ENCODE results near the gene PSMD13. TPM values are rescaled to one million over a fixed set of nuclear protein-coding genes. Genes with fewer than 3 reads are reported as not detected.
"Not testable (repeated sequence)": the region's sequence is repeated elsewhere in the genome, so short reads cannot be mapped to it uniquely, and the experiment has no call there.

PSMD13 gene
- total RNA-seq, 1 donor from 2014 or later, result 137 TPM

DNA sequence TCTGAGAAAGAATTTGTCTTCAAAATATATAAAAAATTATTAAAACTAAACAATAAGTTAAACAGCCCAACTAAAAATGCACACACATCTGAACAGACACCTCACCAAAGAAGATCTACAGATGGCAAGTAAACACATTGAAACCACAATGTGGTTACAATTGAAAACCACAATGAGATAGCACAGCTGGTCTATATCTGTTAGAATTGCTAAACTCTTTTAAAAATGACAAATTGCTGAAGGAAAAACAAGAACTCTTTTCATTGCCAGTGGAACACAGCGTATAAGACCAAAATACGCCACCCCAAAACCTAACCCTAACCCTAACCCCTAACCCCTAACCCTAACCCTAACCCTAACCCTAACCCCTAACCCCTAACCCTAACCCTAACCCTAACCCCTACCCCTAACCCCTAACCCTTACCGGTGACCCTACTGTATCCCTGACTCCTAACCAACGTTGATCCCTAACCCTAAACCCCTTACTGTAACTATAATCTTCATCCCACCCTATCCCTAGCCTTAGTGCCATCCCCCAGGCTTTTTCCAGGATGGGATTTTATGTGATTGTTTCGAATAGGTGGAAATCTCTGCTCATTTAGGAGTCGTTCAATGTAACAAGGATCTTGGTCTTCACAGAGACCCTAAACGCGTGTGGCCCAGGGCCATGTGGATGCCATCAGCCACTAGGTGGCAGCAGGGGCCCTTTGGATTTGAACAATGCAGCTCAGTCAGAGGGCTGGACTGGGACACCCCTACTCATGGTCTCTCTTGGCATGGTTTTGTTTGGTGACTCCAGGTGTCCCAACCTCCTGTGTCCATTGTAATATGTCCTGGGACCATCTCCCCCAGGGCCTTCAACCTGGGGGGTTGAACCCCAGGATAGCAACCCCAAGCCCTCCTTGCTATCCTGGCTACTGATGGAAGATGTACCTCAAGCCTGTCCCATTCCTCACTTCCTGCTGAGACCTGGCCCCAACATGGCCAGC is 45.0 kb upstream of the PSMD13 start:
- not testable (repeated sequence) for H3K9me3 Mint-ChIP-seq (ENCODE audit: unreplicated experiment); H3K79me2 ChIP-seq (ENCODE audit: insufficient read depth, low read length); H3K9me3 ChIP-seq (ENCODE audit: insufficient read depth, low read depth, low read length); H4K20me1 ChIP-seq (ENCODE audit: insufficient read depth, low read length); H3K4me3 ChIP-seq (ENCODE audit: insufficient read depth, low read depth, low read length); H3K27me3 Mint-ChIP-seq (ENCODE audit: low read depth, unreplicated experiment); H3K27me3 ChIP-seq (ENCODE audit: insufficient read depth, low read length); DNase-seq (ENCODE audit: low read depth); H3K27ac ChIP-seq (ENCODE audit: low read depth, low read length); H3K4me3 Mint-ChIP-seq (ENCODE audit: unreplicated experiment); H2AFZ ChIP-seq (ENCODE audit: low read depth, low read length); H3K9ac ChIP-seq (ENCODE audit: low read length); H3K4me1 ChIP-seq (ENCODE audit: insufficient read depth, low read length); H3K4me2 ChIP-seq (ENCODE audit: low read length); H3K4me1 Mint-ChIP-seq (ENCODE audit: low read depth, unreplicated experiment); H3K36me3 ChIP-seq (ENCODE audit: insufficient read depth, low read length); H3K36me3 Mint-ChIP-seq (ENCODE audit: low read depth, unreplicated experiment)
- peak overlapping the region; percentile 58 for H3K27ac Mint-ChIP-seq (ENCODE audit: unreplicated experiment)
- peak; percentile 89 for FAIRE-seq
- TF ChIP-seq, protein P1, sequence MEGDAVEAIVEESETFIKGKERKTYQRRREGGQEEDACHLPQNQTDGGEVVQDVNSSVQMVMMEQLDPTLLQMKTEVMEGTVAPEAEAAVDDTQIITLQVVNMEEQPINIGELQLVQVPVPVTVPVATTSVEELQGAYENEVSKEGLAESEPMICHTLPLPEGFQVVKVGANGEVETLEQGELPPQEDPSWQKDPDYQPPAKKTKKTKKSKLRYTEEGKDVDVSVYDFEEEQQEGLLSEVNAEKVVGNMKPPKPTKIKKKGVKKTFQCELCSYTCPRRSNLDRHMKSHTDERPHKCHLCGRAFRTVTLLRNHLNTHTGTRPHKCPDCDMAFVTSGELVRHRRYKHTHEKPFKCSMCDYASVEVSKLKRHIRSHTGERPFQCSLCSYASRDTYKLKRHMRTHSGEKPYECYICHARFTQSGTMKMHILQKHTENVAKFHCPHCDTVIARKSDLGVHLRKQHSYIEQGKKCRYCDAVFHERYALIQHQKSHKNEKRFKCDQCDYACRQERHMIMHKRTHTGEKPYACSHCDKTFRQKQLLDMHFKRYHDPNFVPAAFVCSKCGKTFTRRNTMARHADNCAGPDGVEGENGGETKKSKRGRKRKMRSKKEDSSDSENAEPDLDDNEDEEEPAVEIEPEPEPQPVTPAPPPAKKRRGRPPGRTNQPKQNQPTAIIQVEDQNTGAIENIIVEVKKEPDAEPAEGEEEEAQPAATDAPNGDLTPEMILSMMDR (IDR thresholded peaks at IDR 0.05; ENCODE audit: insufficient read depth, low read depth, low read length), result peak; percentile 12

DNA sequence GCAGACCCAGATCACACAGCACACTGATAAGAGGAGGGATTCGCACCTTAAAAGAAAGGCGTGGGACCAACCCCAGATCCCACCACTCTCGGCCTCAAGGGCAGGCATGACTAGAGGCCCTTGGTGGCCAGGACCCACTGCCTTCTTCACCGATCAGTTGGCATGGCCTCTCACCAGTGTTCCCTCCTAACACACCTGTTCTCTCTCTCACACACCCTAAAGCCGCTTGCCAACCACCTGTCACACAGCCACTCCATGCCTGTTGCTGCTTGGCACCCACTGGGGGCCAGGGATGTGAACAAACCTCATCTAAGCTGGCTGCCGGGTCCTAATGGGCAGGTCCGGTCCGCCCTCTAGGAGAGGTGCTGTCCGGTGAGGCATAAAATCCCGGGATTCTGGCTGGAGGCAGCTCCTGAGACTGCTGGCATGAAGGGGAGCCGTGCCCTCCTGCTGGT is 44.1 kb upstream of the PSMD13 start, which contains the start of gene SCGB1C1:
Gene SCGB1C1, plus strand, starts transcription at position 405 of the 455 bp plus-strand sequence. Its CDS starts 22 bp downstream, at position 427.
- H3K9me3 ChIP-seq (ENCODE audit: insufficient read depth, low read depth, low read length); H3K4me3 ChIP-seq (ENCODE audit: insufficient read depth, low read depth, low read length); H3K4me2 ChIP-seq (ENCODE audit: low read length); H3K36me3 Mint-ChIP-seq (ENCODE audit: low read depth, unreplicated experiment); H3K4me3 Mint-ChIP-seq (ENCODE audit: unreplicated experiment); H3K79me2 ChIP-seq (ENCODE audit: insufficient read depth, low read length); H3K9ac ChIP-seq (ENCODE audit: low read length); H3K27ac ChIP-seq (ENCODE audit: low read depth, low read length); H3K36me3 ChIP-seq (ENCODE audit: insufficient read depth, low read length); H3K4me1 ChIP-seq (ENCODE audit: insufficient read depth, low read length); H4K20me1 ChIP-seq (ENCODE audit: insufficient read depth, low read length); H3K27me3 Mint-ChIP-seq (ENCODE audit: low read depth, unreplicated experiment); H2AFZ ChIP-seq (ENCODE audit: low read depth, low read length); DNase-seq (ENCODE audit: low read depth); FAIRE-seq; H3K4me1 Mint-ChIP-seq (ENCODE audit: low read depth, unreplicated experiment); H3K27me3 ChIP-seq (ENCODE audit: insufficient read depth, low read length); H3K9me3 Mint-ChIP-seq (ENCODE audit: unreplicated experiment): not testable (repeated sequence)
- H3K27ac Mint-ChIP-seq (ENCODE audit: unreplicated experiment), result peak within 1 kb of the TSS; percentile 58

DNA sequence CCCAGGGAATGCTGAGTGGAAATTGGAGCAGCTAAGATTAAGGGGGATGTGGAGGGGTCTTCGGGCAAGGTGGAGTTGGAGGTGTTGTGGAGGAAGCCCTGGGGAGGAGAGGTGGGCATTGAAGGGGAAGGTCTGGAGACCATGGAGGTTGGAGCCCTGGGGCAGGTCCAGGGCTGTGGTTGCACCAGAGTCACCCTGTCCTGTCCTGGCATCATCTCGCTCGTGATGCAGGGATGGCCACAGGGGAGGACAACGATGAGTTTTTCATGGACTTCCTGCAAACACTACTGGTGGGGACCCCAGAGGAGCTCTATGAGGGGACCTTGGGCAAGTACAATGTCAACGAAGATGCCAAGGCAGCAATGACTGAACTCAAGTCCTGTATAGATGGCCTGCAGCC is 43.3 kb upstream of the PSMD13 start:
- H3K4me1 Mint-ChIP-seq (ENCODE audit: low read depth, unreplicated experiment); H3K4me3 ChIP-seq (ENCODE audit: insufficient read depth, low read depth, low read length); H3K4me2 ChIP-seq (ENCODE audit: low read length); FAIRE-seq; DNase-seq (ENCODE audit: low read depth); H3K9me3 Mint-ChIP-seq (ENCODE audit: unreplicated experiment); H3K9ac ChIP-seq (ENCODE audit: low read length); H3K79me2 ChIP-seq (ENCODE audit: insufficient read depth, low read length); H3K4me3 Mint-ChIP-seq (ENCODE audit: unreplicated experiment); H3K27ac ChIP-seq (ENCODE audit: low read depth, low read length); H3K36me3 ChIP-seq (ENCODE audit: insufficient read depth, low read length); H4K20me1 ChIP-seq (ENCODE audit: insufficient read depth, low read length); H3K27ac Mint-ChIP-seq (ENCODE audit: unreplicated experiment); H3K27me3 ChIP-seq (ENCODE audit: insufficient read depth, low read length); H3K4me1 ChIP-seq (ENCODE audit: insufficient read depth, low read length); H3K36me3 Mint-ChIP-seq (ENCODE audit: low read depth, unreplicated experiment); H3K9me3 ChIP-seq (ENCODE audit: insufficient read depth, low read depth, low read length); H3K27me3 Mint-ChIP-seq (ENCODE audit: low read depth, unreplicated experiment); H2AFZ ChIP-seq (ENCODE audit: low read depth, low read length): not testable (repeated sequence)
